C4-2B (cell line): ENCODE measurements around the gene CD207.
"Not testable (repeated sequence)": the region's sequence is repeated elsewhere in the genome, so short reads cannot be mapped to it uniquely, and the experiment has no call there.

ENCODE experiments used
- CTCF ChIP-seq: fragments of 450-650 bp; conservative IDR thresholded peaks from 2 replicates; pipeline ENCODE4 v1.5.1; 2017; ENCODE audit warnings: mild to moderate bottlenecking
- ZFX ChIP-seq: fragments of 450-650 bp; IDR thresholded peaks from 2 replicates; pipeline ENCODE4 v1.6.1; 2017

- not testable (repeated sequence) for TF ChIP-seq CTCF, ZFX
These were observed 37.6 kb downstream of the CD207 start for GRCh38 chr2:70797996-70798395.
